ENCODE results near the gene LHPP.

The LHPP gene

GRCh38 chr10:124601431-124602120 lies 140.0 kb downstream of the LHPP start:
- H3K79me1 ChIP-seq (ENCODE audit: low read length): no peaks in the 10 kb centered on the region
- no peak overlapping the region for H3K4me3 ChIP-seq (ENCODE audit: low read length)
- H2AK5ac ChIP-seq (ENCODE audit: low read length): no peak overlapping the region
- no peak overlapping the region for H3K18ac ChIP-seq (ENCODE audit: low read length)
- H3K23ac ChIP-seq (ENCODE audit: low read length): no peak overlapping the region
- no peak overlapping the region for H3K4ac ChIP-seq (ENCODE audit: low read depth, low read length)
- WGBS (ENCODE audit: extremely low coverage, insufficient coverage, low lambda C conversion rate): no CpG with 5 or more reads among the region's 29 CpGs
- H4K8ac ChIP-seq (ENCODE audit: low read depth, low read length): no peak overlapping the region
- no peaks in the 10 kb centered on the region for H3K27me3 ChIP-seq (ENCODE audit: insufficient read depth, low read length, poor library complexity)
- no peak overlapping the region for H3K56ac ChIP-seq (ENCODE audit: low read length)
- no peak overlapping the region for H3K9ac ChIP-seq (ENCODE audit: low read length)
- H2BK120ac ChIP-seq (ENCODE audit: low read depth, low read length): no peak overlapping the region
- no peaks in the 10 kb centered on the region for H3K4me1 ChIP-seq (ENCODE audit: control insufficient read depth, low read depth, low read length)
- no peak overlapping the region for H4K5ac ChIP-seq (ENCODE audit: low read length)
- no peaks in the 10 kb centered on the region for H3K79me2 ChIP-seq (ENCODE audit: control insufficient read depth, insufficient read depth, low read length)
- DNase-seq: no peak
- H3K36me3 ChIP-seq (ENCODE audit: control insufficient read depth, insufficient read depth, low read length): no peaks in the 10 kb centered on the region
- no peak overlapping the region for H3K4me2 ChIP-seq (ENCODE audit: low read length)
- no peak overlapping the region for H2BK15ac ChIP-seq (replicated peaks; ENCODE audit: low read depth)
- H3K27ac ChIP-seq (ENCODE audit: low read depth, low read length): no peak overlapping the region
- no peak overlapping the region for H2BK5ac ChIP-seq (ENCODE audit: low read length)

GRCh38 chr10:124602121-124602561 lies 140.5 kb downstream of the LHPP start:
- H4K8ac ChIP-seq (ENCODE audit: low read depth, low read length): no peak overlapping the region
- DNase-seq: no peak
- no peak overlapping the region for H4K5ac ChIP-seq (ENCODE audit: low read length)
- no peak overlapping the region for H3K27ac ChIP-seq (ENCODE audit: low read depth, low read length)
- H2BK5ac ChIP-seq (ENCODE audit: low read length): no peak overlapping the region
- no CpG with 5 or more reads among the region's 12 CpGs for WGBS (ENCODE audit: extremely low coverage, insufficient coverage, low lambda C conversion rate)
- no peaks in the 10 kb centered on the region for H3K27me3 ChIP-seq (ENCODE audit: insufficient read depth, low read length, poor library complexity)
- H3K79me1 ChIP-seq (ENCODE audit: low read length): no peaks in the 10 kb centered on the region
- no peak overlapping the region for H3K4me3 ChIP-seq (ENCODE audit: low read length)
- H3K36me3 ChIP-seq (ENCODE audit: control insufficient read depth, insufficient read depth, low read length): no peaks in the 10 kb centered on the region
- no peak overlapping the region for H3K4me2 ChIP-seq (ENCODE audit: low read length)
- no peak overlapping the region for H3K4ac ChIP-seq (ENCODE audit: low read depth, low read length)
- no peak overlapping the region for H2BK120ac ChIP-seq (ENCODE audit: low read depth, low read length)
- no peak overlapping the region for H2AK5ac ChIP-seq (ENCODE audit: low read length)
- H3K23ac ChIP-seq (ENCODE audit: low read length): no peak overlapping the region
- no peak overlapping the region for H3K9ac ChIP-seq (ENCODE audit: low read length)
- H3K4me1 ChIP-seq (ENCODE audit: control insufficient read depth, low read depth, low read length): no peaks in the 10 kb centered on the region
- no peak overlapping the region for H3K18ac ChIP-seq (ENCODE audit: low read length)
- no peak overlapping the region for H3K56ac ChIP-seq (ENCODE audit: low read length)
- H3K79me2 ChIP-seq (ENCODE audit: control insufficient read depth, insufficient read depth, low read length): no peaks in the 10 kb centered on the region
- no peak overlapping the region for H2BK15ac ChIP-seq (replicated peaks; ENCODE audit: low read depth)

GRCh38 chr10:124602646-124603365 lies 141.2 kb downstream of the LHPP start:
- WGBS (ENCODE audit: extremely low coverage, insufficient coverage, low lambda C conversion rate): no CpG with 5 or more reads among the region's 12 CpGs
- H3K18ac ChIP-seq (ENCODE audit: low read length): no peak overlapping the region
- no peaks in the 10 kb centered on the region for H3K79me1 ChIP-seq (ENCODE audit: low read length)
- no peak overlapping the region for H3K4me2 ChIP-seq (ENCODE audit: low read length)
- H3K9ac ChIP-seq (ENCODE audit: low read length): no peak overlapping the region
- no peak overlapping the region for H2BK5ac ChIP-seq (ENCODE audit: low read length)
- H4K8ac ChIP-seq (ENCODE audit: low read depth, low read length): no peak overlapping the region
- H3K4me1 ChIP-seq (ENCODE audit: control insufficient read depth, low read depth, low read length): no peaks in the 10 kb centered on the region
- no peak for DNase-seq
- no peaks in the 10 kb centered on the region for H3K79me2 ChIP-seq (ENCODE audit: control insufficient read depth, insufficient read depth, low read length)
- H3K4ac ChIP-seq (ENCODE audit: low read depth, low read length): no peak overlapping the region
- H4K5ac ChIP-seq (ENCODE audit: low read length): no peak overlapping the region
- no peak overlapping the region for H2AK5ac ChIP-seq (ENCODE audit: low read length)
- no peak overlapping the region for H2BK15ac ChIP-seq (replicated peaks; ENCODE audit: low read depth)
- H3K4me3 ChIP-seq (ENCODE audit: low read length): no peak overlapping the region
- no peaks in the 10 kb centered on the region for H3K27me3 ChIP-seq (ENCODE audit: insufficient read depth, low read length, poor library complexity)
- H3K27ac ChIP-seq (ENCODE audit: low read depth, low read length): no peak overlapping the region
- H2BK120ac ChIP-seq (ENCODE audit: low read depth, low read length): no peak overlapping the region
- no peaks in the 10 kb centered on the region for H3K36me3 ChIP-seq (ENCODE audit: control insufficient read depth, insufficient read depth, low read length)
- H3K23ac ChIP-seq (ENCODE audit: low read length): no peak overlapping the region
- no peak overlapping the region for H3K56ac ChIP-seq (ENCODE audit: low read length)

- Histone ChIP-seq H3K79me1 (ENCODE audit: low read length) (no peaks in the 10 kb centered on the region), H3K23ac (ENCODE audit: low read length) (no peak overlapping the region), H3K79me2 (ENCODE audit: control insufficient read depth, insufficient read depth, low read length) (no peaks in the 10 kb centered on the region), H3K4me1 (ENCODE audit: control insufficient read depth, low read depth, low read length) (no peaks in the 10 kb centered on the region), H2AK5ac (ENCODE audit: low read length) (no peak overlapping the region), H2BK5ac (ENCODE audit: low read length) (no peak overlapping the region), H3K18ac (ENCODE audit: low read length) (no peak overlapping the region), H3K4me3 (ENCODE audit: low read length) (no peak overlapping the region), H3K56ac (ENCODE audit: low read length) (no peak overlapping the region), H2BK15ac (replicated peaks; ENCODE audit: low read depth) (no peak overlapping the region), H4K8ac (ENCODE audit: low read depth, low read length) (no peak overlapping the region), H3K27ac (ENCODE audit: low read depth, low read length) (no peak overlapping the region), H4K5ac (ENCODE audit: low read length) (no peak overlapping the region), H2BK120ac (ENCODE audit: low read depth, low read length) (no peak overlapping the region), H3K9ac (ENCODE audit: low read length) (no peak overlapping the region), H3K27me3 (ENCODE audit: insufficient read depth, low read length, poor library complexity) (no peaks in the 10 kb centered on the region), H3K4ac (ENCODE audit: low read depth, low read length) (no peak overlapping the region), H3K36me3 (ENCODE audit: control insufficient read depth, insufficient read depth, low read length) (no peaks in the 10 kb centered on the region), H3K4me2 (ENCODE audit: low read length) (no peak overlapping the region)
- DNase-seq: no peak
- no CpG with 5 or more reads among the region's 18 CpGs for WGBS (ENCODE audit: extremely low coverage, insufficient coverage, low lambda C conversion rate)
Measured at GRCh38 chr10:124603376-124604213, 142.0 kb downstream of the LHPP start.

- WGBS (ENCODE audit: extremely low coverage, insufficient coverage, low lambda C conversion rate): no CpG with 5 or more reads among the region's 22 CpGs
- DNase-seq: no peak
- Histone ChIP-seq H3K79me1 (ENCODE audit: low read length) (no peaks in the 10 kb centered on the region), H2BK5ac (ENCODE audit: low read length) (no peak overlapping the region), H3K4ac (ENCODE audit: low read depth, low read length) (no peak overlapping the region), H3K4me2 (ENCODE audit: low read length) (no peak overlapping the region), H3K23ac (ENCODE audit: low read length) (no peak overlapping the region), H4K5ac (ENCODE audit: low read length) (no peak overlapping the region), H3K27me3 (ENCODE audit: insufficient read depth, low read length, poor library complexity) (no peaks in the 10 kb centered on the region), H3K36me3 (ENCODE audit: control insufficient read depth, insufficient read depth, low read length) (no peaks in the 10 kb centered on the region), H3K27ac (ENCODE audit: low read depth, low read length) (no peak overlapping the region), H2BK15ac (replicated peaks; ENCODE audit: low read depth) (no peak overlapping the region), H2AK5ac (ENCODE audit: low read length) (no peak overlapping the region), H3K56ac (ENCODE audit: low read length) (no peak overlapping the region), H3K9ac (ENCODE audit: low read length) (no peak overlapping the region), H2BK120ac (ENCODE audit: low read depth, low read length) (no peak overlapping the region), H4K8ac (ENCODE audit: low read depth, low read length) (no peak overlapping the region), H3K4me1 (ENCODE audit: control insufficient read depth, low read depth, low read length) (no peaks in the 10 kb centered on the region), H3K79me2 (ENCODE audit: control insufficient read depth, insufficient read depth, low read length) (no peaks in the 10 kb centered on the region), H3K4me3 (ENCODE audit: low read length) (no peak overlapping the region), H3K18ac (ENCODE audit: low read length) (no peak overlapping the region)
Measured at GRCh38 chr10:124604214-124605000, 142.8 kb downstream of the LHPP start.

Data from mesendoderm (in vitro differentiated cells).